Iris pigment epithelial cell (primary cell): ENCODE data around the gene HNRNPA1L2.

Experiments used
- DNase-seq: peaks from one replicate; pipeline ENCODE4 v3.0.0-alpha.2; 2011; ENCODE audit warnings: low read depth

The HNRNPA1L2 gene

GRCh38 chr13:52646967-52647366 lies 4.7 kb downstream of the HNRNPA1L2 start:
- DNase-seq, result no peak

DNA sequence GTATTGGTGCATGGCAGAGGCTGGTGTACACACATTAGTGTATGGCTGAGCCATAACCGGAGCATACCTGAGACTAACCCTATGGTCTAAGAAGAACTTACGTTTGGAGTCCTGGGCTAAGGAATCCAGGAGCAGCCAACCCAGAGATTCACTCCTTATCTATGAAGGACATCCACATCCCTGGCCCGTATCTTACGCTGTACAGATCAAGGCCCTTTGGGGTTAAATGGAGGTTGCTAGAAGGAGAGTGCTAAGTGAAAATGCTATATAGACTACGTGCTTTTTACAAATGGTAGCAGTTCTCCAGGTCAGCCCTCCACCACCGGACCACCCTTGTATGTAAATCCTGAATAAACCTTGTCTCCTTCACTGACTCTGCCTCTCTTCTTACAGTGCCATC lies 8.5 kb downstream of the HNRNPA1L2 start:
- DNase-seq, result no peak

DNA sequence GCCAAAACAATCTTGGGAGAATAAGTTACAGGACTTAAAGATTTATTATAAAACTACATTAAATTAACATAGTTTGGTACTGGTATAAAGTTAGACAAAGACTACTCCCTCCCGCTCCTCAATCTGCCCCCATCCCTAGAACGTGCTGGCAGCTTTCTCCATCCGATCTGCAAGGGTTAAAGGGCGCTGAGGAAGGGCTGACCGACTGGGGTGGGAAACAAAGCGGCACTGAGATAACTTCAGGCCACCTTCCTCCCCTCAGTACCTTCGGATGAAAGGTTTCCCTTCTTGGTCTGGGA lies 9.6 kb downstream of the HNRNPA1L2 start:
- no peak for DNase-seq

GRCh38 chr13:52652196-52652979 lies 10.2 kb downstream of the HNRNPA1L2 start, which contains the start of gene SUGT1:
SUGT1 (plus strand) TSS chr13:52652836; CDS start chr13:52652921, 85 bp downstream.
- peak; percentile 97 for DNase-seq

DNA sequence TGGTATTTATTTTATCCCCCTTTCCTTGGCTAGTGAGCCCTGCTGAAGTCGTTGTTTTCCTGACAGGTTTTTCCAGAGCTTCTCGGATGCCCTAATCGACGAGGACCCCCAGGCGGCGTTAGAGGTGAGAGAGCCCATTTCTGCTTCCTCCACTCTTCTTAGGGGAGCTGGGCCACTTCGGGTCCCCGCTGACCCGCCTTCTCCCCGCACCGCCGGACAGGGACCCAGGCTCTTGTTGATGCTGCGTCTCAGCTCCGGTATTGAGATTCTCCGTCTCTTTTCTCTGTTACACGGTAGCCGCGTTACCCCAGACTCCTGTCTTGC lies 10.7 kb downstream of the HNRNPA1L2 start:
- DNase-seq, result no peak

- no peak for DNase-seq
Measured at GRCh38 chr13:52659340-52659739, 17.1 kb downstream of the HNRNPA1L2 start.

DNA sequence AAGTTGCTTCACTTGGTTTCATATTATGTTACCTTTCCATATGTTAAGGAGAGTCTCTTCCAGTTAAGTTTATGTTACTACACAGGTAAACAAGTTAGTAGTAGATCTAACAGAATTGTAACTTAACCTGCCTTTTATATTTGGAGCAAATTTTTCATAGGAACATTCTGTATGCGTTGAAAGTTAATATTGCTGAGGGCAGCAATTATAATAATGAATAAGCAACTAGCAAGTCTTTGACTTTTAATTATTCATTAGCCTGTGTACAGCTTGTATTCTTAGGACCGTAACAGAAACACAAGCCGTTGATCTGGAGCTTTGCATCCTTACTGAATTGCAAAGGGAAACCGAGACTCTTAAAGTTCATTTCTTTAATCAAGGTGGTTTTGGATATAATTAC lies 22.0 kb downstream of the HNRNPA1L2 start:
- no peak for DNase-seq

- peak; percentile 40 for DNase-seq
Measured at GRCh38 chr13:52665325-52665724, 23.1 kb downstream of the HNRNPA1L2 start.

DNA sequence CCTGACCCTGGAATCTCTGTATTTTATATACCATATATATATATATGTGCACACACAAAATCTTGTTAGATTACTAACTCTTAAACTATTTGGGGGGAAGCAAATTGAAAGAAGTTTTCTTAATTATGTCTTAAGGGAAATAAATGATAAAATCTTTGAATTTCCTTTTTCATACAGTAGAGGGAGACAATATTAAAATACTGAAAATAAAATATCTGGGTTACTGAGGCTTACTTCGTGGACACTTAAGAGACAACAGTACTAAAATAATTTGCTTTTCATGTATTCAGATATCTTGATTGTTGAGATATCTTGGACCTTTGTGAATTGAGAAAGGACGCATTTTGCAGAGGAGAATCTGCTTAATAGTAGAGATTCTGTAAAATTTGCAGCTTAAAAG lies 27.4 kb downstream of the HNRNPA1L2 start:
- DNase-seq, result no peak

GRCh38 chr13:52670726-52671125 lies 28.5 kb downstream of the HNRNPA1L2 start:
- no peak for DNase-seq

GRCh38 chr13:52673465-52673864 lies 31.2 kb downstream of the HNRNPA1L2 start:
- no peak for DNase-seq

DNA sequence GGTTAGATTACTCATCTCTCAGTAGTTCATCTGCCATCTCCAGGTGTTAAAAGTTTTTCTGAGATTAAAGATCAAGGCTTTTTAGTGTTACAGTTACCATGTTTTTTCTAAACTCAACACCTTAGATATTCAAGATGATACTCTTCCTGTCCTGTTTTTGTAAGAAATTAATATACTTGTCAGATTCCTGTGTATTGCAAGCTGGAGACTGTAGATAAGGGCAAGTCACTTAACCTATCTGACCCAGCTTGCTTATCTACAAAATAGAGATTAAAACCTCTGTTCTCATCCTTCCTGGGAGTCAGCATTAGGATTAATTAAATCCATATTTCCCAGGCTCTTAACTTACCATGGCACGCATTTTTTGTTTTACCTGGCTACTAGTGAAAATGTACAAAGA lies 35.6 kb downstream of the HNRNPA1L2 start:
- no peak for DNase-seq

GRCh38 chr13:52685806-52686205 lies 43.6 kb downstream of the HNRNPA1L2 start:
- peak; percentile 16 for DNase-seq

- DNase-seq, result peak; percentile 28
Measured at GRCh38 chr13:52686376-52686775, 44.1 kb downstream of the HNRNPA1L2 start.
